ENCODE results near the gene TARDBP.
"Not testable (repeated sequence)": the region's sequence is repeated elsewhere in the genome, so short reads cannot be mapped to it uniquely, and the experiment has no call there.

TARDBP gene

DNA sequence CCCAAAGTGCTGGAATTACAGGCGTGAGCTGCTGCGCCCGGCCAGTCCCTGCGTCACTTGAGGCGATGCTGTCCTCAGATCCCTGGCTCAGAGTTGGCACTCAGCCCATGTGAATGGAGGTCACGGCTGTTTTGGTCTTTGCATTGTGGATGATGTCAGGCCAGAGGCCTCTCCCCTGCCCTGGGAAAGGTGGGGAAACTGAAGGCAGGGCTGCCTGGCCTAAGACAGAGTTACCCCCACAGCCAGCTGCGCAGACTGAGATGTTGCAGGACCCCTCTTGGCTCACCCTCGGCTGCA lies 33.8 kb downstream of the TARDBP start:
- Histone ChIP-seq H3K4me3 (no peak overlapping the region), H3K36me3 (no peaks in the 10 kb centered on the region), H3K27me3 (peaks cover 0 to 21% of the 10 kb centered on the region in 2 donors), H3K9me3 (no peaks in the 10 kb centered on the region), H3K27ac (no peak overlapping the region), H3K4me1 (no peaks in the 10 kb centered on the region)
- TF ChIP-seq, protein P1, sequence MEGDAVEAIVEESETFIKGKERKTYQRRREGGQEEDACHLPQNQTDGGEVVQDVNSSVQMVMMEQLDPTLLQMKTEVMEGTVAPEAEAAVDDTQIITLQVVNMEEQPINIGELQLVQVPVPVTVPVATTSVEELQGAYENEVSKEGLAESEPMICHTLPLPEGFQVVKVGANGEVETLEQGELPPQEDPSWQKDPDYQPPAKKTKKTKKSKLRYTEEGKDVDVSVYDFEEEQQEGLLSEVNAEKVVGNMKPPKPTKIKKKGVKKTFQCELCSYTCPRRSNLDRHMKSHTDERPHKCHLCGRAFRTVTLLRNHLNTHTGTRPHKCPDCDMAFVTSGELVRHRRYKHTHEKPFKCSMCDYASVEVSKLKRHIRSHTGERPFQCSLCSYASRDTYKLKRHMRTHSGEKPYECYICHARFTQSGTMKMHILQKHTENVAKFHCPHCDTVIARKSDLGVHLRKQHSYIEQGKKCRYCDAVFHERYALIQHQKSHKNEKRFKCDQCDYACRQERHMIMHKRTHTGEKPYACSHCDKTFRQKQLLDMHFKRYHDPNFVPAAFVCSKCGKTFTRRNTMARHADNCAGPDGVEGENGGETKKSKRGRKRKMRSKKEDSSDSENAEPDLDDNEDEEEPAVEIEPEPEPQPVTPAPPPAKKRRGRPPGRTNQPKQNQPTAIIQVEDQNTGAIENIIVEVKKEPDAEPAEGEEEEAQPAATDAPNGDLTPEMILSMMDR (IDR thresholded peaks at IDR 0.05), result no peak
- DNase-seq, result no peak
- intact Hi-C loops (cut with DNase I; ENCODE audit: low total_unique reads), result no loop called here

DNA sequence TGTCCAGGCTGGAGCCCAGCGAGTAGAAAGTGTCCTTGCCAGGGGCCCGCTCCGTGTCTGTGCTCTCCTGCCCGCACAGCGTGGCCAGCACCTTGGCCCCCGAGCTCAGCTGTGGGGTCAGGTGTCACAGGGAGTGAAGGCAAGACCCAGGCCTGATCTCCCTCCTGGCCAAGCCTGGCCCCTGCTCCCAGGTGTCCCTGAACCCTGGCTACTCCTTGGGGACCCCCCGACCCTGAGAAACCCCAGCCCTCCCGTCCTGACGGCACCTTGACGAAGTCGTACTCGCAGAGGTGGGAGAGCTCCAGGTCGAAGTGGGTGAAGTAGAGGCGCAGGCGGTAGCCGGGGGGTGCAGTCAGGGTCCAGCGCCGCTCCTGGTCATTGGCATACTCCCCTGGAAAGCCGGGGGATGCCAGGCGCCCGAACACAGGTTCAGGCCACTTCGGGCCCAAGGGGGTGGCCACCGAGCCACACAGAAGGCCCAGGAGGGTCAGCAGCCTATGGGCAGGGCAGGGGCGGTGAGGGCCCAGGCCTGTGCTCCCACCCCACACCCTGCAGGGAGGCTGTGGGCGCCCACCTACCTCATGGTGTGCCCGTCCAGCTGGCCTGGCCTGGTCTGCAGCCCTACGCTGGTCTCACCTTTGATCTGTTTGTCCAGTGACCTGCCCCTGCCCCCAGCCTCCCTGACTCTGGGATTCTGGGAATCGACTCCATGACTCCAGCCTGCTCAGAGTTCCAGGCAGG lies 34.3 kb downstream of the TARDBP start, which contains the start of gene MASP2:
TSS of gene MASP2 (minus strand) at position 615 of the 741 bp plus-strand sequence. CDS start at position 583, 32 bp downstream.
- Histone ChIP-seq H3K4me1 (no peaks in the 10 kb centered on the region), H3K4me3 (no peak within 1 kb of the TSS), H3K36me3 (no peaks in the 10 kb centered on the region), H3K27ac (no peak within 1 kb of the TSS), H3K9me3 (no peaks in the 10 kb centered on the region), H3K27me3 (peaks cover 0 to 21% of the 10 kb centered on the region in 2 donors)
- intact Hi-C loops (cut with DNase I; ENCODE audit: low total_unique reads), result no loop called here
- TF ChIP-seq, protein P1 (IDR thresholded peaks at IDR 0.05), result no peak
- no peak for DNase-seq

DNA sequence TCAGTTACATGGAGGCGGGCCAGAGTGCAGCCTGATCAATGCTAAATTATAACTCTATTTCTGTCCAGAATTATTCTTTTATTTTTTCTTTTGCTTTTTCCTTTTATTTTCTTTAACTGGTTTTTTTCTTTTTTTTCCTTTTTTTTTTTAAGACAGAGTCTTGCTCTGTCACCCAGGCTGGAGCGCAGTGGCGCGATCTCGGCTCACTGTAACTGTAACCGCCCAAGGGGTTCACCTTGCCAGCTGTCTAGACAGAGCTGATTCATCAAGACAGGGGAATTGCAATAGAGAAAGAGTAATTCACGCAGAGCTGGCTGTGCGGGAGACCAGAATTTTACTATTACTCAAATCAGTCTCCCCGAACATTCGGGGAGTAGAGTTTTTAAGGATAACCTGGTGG lies 38.7 kb downstream of the TARDBP start:
- H3K27ac ChIP-seq; H3K4me3 ChIP-seq; intact Hi-C loops (cut with DNase I; ENCODE audit: low total_unique reads); H3K9me3 ChIP-seq; H3K27me3 ChIP-seq; DNase-seq; H3K4me1 ChIP-seq: not testable (repeated sequence)
- peaks cover 7 to 23% (median 13%) of the 10 kb centered on the region in 3 donors for H3K36me3 ChIP-seq

DNA sequence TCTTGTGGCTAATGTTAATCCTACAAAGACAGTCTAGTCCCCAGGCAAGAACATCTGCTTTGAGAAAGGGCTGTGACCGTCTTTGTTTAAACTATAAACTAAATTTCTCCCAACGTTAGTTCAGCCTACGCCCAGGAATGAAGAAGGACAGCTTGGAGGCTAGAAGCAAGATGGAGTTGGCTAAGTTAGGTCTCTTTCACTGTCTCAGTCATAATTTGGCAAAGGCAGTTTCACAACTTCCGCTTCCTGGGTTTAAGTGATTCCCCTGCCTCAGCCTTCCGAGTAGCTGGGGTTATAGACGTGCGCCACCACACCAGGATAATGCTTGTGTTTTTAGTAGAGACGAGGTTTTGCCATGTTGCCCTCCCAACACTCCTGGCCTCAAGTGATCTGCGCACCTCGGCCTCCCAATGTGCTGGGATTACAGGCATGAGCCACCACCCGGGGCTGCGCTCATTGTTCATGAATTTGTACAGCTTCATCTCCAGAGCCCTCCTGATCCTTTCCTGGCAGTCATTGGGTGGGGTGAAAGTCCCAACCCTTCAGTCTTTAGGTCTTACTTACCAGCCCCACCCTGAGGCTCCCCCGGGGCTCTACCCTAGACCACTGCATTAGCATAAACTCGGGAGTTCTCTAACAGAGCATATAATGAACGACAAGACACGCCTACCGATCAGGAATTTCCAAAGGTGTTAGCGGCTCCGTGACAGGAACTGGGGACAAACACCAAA lies 39.5 kb downstream of the TARDBP start:
- intact Hi-C loops (cut with DNase I; ENCODE audit: low total_unique reads), result no loop called here
- TF ChIP-seq, protein P1 (IDR thresholded peaks at IDR 0.05), result no peak
- no peaks in the 10 kb centered on the region for H3K9me3 ChIP-seq
- DNase-seq, result no peak
- H3K36me3 ChIP-seq, result peaks cover 14 to 32% (median 21%) of the 10 kb centered on the region in 3 donors
- no peak overlapping the region for H3K27ac ChIP-seq
- no peaks in the 10 kb centered on the region for H3K27me3 ChIP-seq
- H3K4me1 ChIP-seq, result peaks cover 0 to 10% (median 0%) of the 10 kb centered on the region in 4 donors
- no peak overlapping the region for H3K4me3 ChIP-seq

DNA sequence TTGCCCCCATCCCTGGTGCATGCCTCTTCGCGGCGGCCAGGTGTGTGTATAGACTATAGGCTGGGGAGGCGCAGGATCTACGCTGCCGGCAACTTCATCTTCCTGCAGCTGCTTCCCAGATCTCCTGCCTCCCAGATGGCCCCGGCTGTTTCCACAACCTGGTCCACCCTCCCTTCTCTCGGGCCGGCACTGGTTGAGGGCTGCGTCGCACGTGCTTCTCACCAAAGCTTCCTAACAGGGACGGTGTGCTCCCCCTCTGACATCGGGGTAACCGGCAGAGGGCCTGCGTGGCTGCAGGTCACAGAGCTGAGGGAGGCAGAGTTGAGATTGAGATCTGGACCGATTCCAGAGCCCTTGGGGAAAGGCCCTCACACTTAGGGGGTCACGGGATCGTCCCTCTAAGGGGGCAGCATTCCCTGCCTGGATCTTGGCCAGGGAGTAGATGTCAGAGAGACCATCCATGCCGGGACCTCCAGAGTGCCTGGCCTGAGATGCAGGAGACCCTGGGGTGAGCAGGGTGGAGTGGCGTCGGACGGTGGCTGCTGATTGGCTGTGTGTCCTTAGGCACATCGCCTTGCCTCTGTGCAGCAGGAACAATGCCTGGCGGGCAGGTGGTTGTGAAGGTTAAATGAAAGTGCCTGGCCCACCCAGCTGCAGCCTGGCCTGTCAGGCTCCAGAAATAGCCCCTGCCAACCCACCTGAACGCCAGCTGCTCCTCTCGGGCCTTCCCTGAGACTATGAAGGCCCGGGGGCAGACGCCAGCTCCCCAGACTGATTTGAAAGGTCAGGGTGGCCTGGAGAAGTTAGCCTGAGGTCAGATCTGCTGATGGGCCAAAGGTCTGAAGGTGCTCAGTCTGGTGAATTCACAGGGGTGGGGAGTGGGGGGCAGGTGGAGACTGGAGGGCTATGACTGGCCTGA lies 40.6 kb downstream of the TARDBP start:
- Histone ChIP-seq H3K36me3 (peaks cover 20 to 43% (median 26%) of the 10 kb centered on the region in 3 donors), H3K27ac (no peak overlapping the region), H3K4me3 (no peak overlapping the region), H3K9me3 (no peaks in the 10 kb centered on the region), H3K27me3 (no peaks in the 10 kb centered on the region), H3K4me1 (peaks cover 0 to 10% (median 0%) of the 10 kb centered on the region in 4 donors)
- intact Hi-C loops (cut with DNase I; ENCODE audit: low total_unique reads), result no loop called here
- TF ChIP-seq, protein P1 (IDR thresholded peaks at IDR 0.05), result no peak
- no peak for DNase-seq
